Heart left ventricle (tissue), 16 donors: ENCODE data around the gene TNFRSF13B. TPM values are rescaled to one million over a fixed set of nuclear protein-coding genes. Genes with fewer than 3 reads are reported as not detected.

ENCODE experiments used
- ATAC-seq, 4 donors: fragments of 200-7000 bp; cut with Tn5 transposase; one replicate each; pipeline ENCODE4 v1.9.1; 2020 to 2022; ENCODE audit warnings: moderate library complexity in 4 of 4, mild to moderate bottlenecking in 3 of 4, moderate number of reproducible peaks in 1 of 4
- DNase-seq, 5 donors: peaks; one replicate each; pipeline ENCODE4 v3.0.0-alpha.2; 2020
- H3K27ac ChIP-seq, 12 donors: fragments of 200-600 bp; sonication (generic) in 4 of 12; one replicate each; pipeline versions ENCODE4 v1.5.0 to v1.8.0; 2016 to 2022; ENCODE audit warnings: mild to moderate bottlenecking in 2 of 12
- H3K27me3 ChIP-seq, 9 donors: fragments of 200-600 bp; sonication (generic) in 2 of 9; one replicate each; pipeline versions ENCODE4 v1.5.1 to v1.8.0; 2016 to 2022; ENCODE audit warnings: mild to moderate bottlenecking in 3 of 9
- H3K36me3 ChIP-seq, 9 donors: fragments of 200-600 bp; sonication (generic) in 2 of 9; one replicate each; pipeline versions ENCODE4 v1.5.0 to v1.8.0; 2018 to 2022; ENCODE audit warnings: mild to moderate bottlenecking in 2 of 9
- H3K4me1 ChIP-seq, 12 donors: fragments of 200-600 bp; sonication (generic) in 4 of 12; one replicate each; pipeline versions ENCODE4 v1.5.0 to v1.8.0; 2016 to 2022; ENCODE audit warnings: mild to moderate bottlenecking in 3 of 12
- H3K4me3 ChIP-seq, 12 donors: fragments of 200-600 bp; sonication (generic) in 4 of 12; one replicate each; pipeline versions ENCODE4 v1.5.0 to v1.8.0; 2017 to 2022; ENCODE audit warnings: mild to moderate bottlenecking in 9 of 12, moderate library complexity in 4 of 12
- H3K9me3 ChIP-seq, 12 donors: fragments of 200-600 bp; sonication (generic) in 4 of 12; one replicate each; pipeline versions ENCODE4 v1.5.0 to v1.8.0; 2016 to 2022; ENCODE audit warnings: mild to moderate bottlenecking in 1 of 12
- CTCF ChIP-seq, 12 donors: fragments of 200-600 bp; sonication (generic) in 4 of 12; IDR thresholded peaks; one replicate each; pipeline versions ENCODE4 v1.5.0 to v1.8.0; 2018 to 2022; ENCODE audit warnings: antibody characterized with exemption in 12 of 12, mild to moderate bottlenecking in 5 of 12
- POLR2A ChIP-seq, 2 donors: fragments of 450-650 bp; IDR thresholded peaks; one replicate each; pipeline ENCODE4 v1.6.1; 2017; ENCODE audit warnings: antibody characterized with exemption in 2 of 2, mild to moderate bottlenecking in 2 of 2, moderate library complexity in 2 of 2
- WGBS, 4 donors: extraction: QIAGEN DNeasy Blood & Tissue Kit in 2 of 4; methylation state at CpG; one replicate each; pipeline versions ENCODE4 v1.1.5 to v1.1.7; 2013 to 2018; 5-methylcytosine and 5-hydroxymethylcytosine counted together
- intact Hi-C, 10 donors: fragments of 100-400 bp; cut with DNase I; formaldehyde crosslinking; loops; one replicate each; pipeline versions ENCODE4 v1.11.1 to v1.14.2; 2022
- polyA plus RNA-seq, 2 donors: library from polyadenylated mRNA; stranded (reverse); fragments of 200-250 nt; gene quantifications; one replicate each; pipeline ENCODE4 v1.2.3, GENCODE V29; 2013
- total RNA-seq, 9 donors: library from RNA; depleted of rRNA in 2 of 9; stranded (reverse); fragments of >200 nt in 2 of 9; fragmentation: NEBNext Ultra II Directional in 3 of 9; extraction: Animal tissue kit (Norgen Biotek cat#: 25700) in 3 of 9; gene quantifications; one replicate each; pipeline versions ENCODE4 v1.1.0 to v1.2.4, GENCODE V29; 2016 to 2023
- donor health status: ischemic (EF 13 %, LVEDD 7.1; RV severe dilation, severe dysfunction).
- donor health status: healthy with polysubstance abuse.
- donor health status: DM: no; HTN: yes; CAD: no.
- donor health status: DM: no; HTN: no; CAD: no.
- donor health status: ischemic (EF 25% LVEDD 6.9; RV normal size, moderate dysfunction).
- donor health status: ischemic (EF 25% LVEDD 5.7; RV mildly dilated, moderate dysfunction).
- donor health status: healthy.
- donor health status: DM: yes; HTN: yes; CAD: no.
- donor health status: ischemic (EF 35%, LVEDD 5.7; RV mildly dilated, moderate dysfunction).
- donor health status: nonischemic (EF 11% LVEDD 7.7; RV severe dilation, severe dysfunction).
- donor health status: DM: yes; HTN: yes; CAD: no.
- donor health status: PGD.
- donor health status: ischemic (EF 29% LVEDD 5.4; RV normal size, mild dysfunction).
- donor health status: nonischemic (EF 23%, LVEDD 6.1; RV moderate dilation, normal function).

The TNFRSF13B gene
- total and polyA plus RNA-seq, 11 donors = not detected

GRCh38 chr17:16930571-16931317, 41.2 kb downstream of the TNFRSF13B start:
- intact Hi-C loops = no loop called here
- H3K36me3 ChIP-seq = no peaks in the 10 kb centered on the region
- H3K27ac ChIP-seq = no peak overlapping the region
- 91 to 95% (median 92%) methylated on average over 9 to 13 of the region's 13 CpGs for WGBS, 4 donors
- H3K4me1 ChIP-seq = no peaks in the 10 kb centered on the region
- DNase-seq = no peak
- no peak for ATAC-seq
- H3K9me3 ChIP-seq = no peaks in the 10 kb centered on the region
- no peak for TF ChIP-seq CTCF (IDR thresholded peaks at IDR 0.05)
- no peak for TF ChIP-seq POLR2A (IDR thresholded peaks at IDR 0.05)
- H3K27me3 ChIP-seq = no peaks in the 10 kb centered on the region
- H3K4me3 ChIP-seq = no peak overlapping the region

GRCh38 chr17:16929757-16930520, 42.0 kb downstream of the TNFRSF13B start:
- no peak overlapping the region for H3K27ac ChIP-seq
- H3K36me3 ChIP-seq = no peaks in the 10 kb centered on the region
- no peaks in the 10 kb centered on the region for H3K27me3 ChIP-seq
- intact Hi-C loops = no loop called here
- no peaks in the 10 kb centered on the region for H3K9me3 ChIP-seq
- no peak overlapping the region for H3K4me3 ChIP-seq
- TF ChIP-seq POLR2A (IDR thresholded peaks at IDR 0.05) = no peak
- no peak for TF ChIP-seq CTCF (IDR thresholded peaks at IDR 0.05)
- ATAC-seq (no peak), DNase-seq (no peak)
- 95 to 96% (median 95%) methylated on average over 15 to 17 of the region's 17 CpGs for WGBS, 4 donors
- no peaks in the 10 kb centered on the region for H3K4me1 ChIP-seq

GRCh38 chr17:16929035-16929680, 42.8 kb downstream of the TNFRSF13B start:
- no peak for TF ChIP-seq POLR2A (IDR thresholded peaks at IDR 0.05)
- TF ChIP-seq CTCF (IDR thresholded peaks at IDR 0.05) = no peak
- intact Hi-C loops = no loop called here
- H3K9me3 ChIP-seq = no peaks in the 10 kb centered on the region
- DNase-seq (no peak), ATAC-seq (no peak)
- WGBS, 4 donors = 73 to 78% (median 76%) methylated on average over 12 of the region's 12 CpGs
- H3K36me3 ChIP-seq = no peaks in the 10 kb centered on the region
- no peak overlapping the region for H3K4me3 ChIP-seq
- H3K27me3 ChIP-seq = no peaks in the 10 kb centered on the region
- no peak overlapping the region for H3K27ac ChIP-seq
- no peaks in the 10 kb centered on the region for H3K4me1 ChIP-seq
